GM06990 (cell line): ENCODE data around the gene PIK3CA.

Source experiments
- DNase-seq: peaks from one replicate; pipeline ENCODE4 v3.0.0-alpha.2; 2011; ENCODE audit not compliant: insufficient read length; ENCODE audit errors: extremely low read depth
- H3K27me3 ChIP-seq: replicated peaks from 2 replicates; pipeline ENCODE4 v1.6.0; 2011; ENCODE audit warnings: low read length; ENCODE audit not compliant: control insufficient read depth, insufficient read depth
- H3K36me3 ChIP-seq: 2 replicates; pipeline ENCODE4 v1.5.1; 2011; ENCODE audit warnings: low read length; ENCODE audit not compliant: control insufficient read depth, insufficient read depth
- H3K4me3 ChIP-seq: replicated peaks from 2 replicates; pipeline ENCODE4 v1.5.1; 2011; ENCODE audit warnings: low read depth, mild to moderate bottlenecking, control low read depth, low read length
- TF ChIP-seq, protein P1 (sequence below): IDR thresholded peaks from 2 replicates; pipeline ENCODE4 v1.5.1; 2011; ENCODE audit warnings: low read length, control low read depth, mild to moderate bottlenecking, inconsistent platforms; ENCODE audit not compliant: insufficient read depth, poor library complexity, severe bottlenecking

The PIK3CA gene

DNA sequence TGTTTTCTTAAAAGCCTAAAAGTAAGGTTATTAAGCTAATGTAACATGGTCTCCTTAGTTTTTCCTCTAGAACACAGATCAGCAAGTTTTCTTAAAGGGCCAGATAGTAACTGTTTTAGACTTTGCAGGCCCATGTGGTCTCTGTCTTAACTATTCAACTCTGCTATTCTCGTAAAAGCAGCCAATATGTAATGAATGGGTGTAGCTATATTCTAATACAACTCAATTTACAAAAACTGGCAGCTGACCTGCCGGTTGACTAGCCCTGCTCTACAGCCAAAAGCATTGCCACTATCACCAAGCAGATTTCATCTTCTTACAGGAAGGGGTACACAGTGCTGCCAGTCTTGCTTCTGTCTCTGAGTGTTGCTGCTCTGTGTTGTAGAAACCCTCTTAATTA lies 75.4 kb downstream of the PIK3CA start:
- TF ChIP-seq, protein P1, sequence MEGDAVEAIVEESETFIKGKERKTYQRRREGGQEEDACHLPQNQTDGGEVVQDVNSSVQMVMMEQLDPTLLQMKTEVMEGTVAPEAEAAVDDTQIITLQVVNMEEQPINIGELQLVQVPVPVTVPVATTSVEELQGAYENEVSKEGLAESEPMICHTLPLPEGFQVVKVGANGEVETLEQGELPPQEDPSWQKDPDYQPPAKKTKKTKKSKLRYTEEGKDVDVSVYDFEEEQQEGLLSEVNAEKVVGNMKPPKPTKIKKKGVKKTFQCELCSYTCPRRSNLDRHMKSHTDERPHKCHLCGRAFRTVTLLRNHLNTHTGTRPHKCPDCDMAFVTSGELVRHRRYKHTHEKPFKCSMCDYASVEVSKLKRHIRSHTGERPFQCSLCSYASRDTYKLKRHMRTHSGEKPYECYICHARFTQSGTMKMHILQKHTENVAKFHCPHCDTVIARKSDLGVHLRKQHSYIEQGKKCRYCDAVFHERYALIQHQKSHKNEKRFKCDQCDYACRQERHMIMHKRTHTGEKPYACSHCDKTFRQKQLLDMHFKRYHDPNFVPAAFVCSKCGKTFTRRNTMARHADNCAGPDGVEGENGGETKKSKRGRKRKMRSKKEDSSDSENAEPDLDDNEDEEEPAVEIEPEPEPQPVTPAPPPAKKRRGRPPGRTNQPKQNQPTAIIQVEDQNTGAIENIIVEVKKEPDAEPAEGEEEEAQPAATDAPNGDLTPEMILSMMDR, result no peak
- no peak for DNase-seq
- no peak overlapping the region for H3K4me3 ChIP-seq
- H3K36me3 ChIP-seq, result no peaks in the 10 kb centered on the region; the same call in 1 of the 2 replicates
- H3K27me3 ChIP-seq, result no peaks in the 10 kb centered on the region

DNA sequence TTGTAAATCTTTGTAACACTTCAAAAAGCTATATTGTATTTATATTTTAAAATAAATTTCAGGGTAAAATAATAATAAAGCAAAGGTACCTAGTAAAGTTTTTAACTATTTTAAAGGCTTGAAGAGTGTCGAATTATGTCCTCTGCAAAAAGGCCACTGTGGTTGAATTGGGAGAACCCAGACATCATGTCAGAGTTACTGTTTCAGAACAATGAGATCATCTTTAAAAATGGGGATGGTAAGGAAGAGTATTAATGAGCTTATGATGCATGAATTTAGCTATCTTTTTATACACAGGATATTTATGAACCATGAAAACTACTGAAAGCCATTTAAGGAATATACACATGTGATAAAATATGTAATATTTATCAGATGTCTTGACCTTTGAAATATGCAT lies 76.4 kb downstream of the PIK3CA start:
- Histone ChIP-seq H3K4me3 (no peak overlapping the region), H3K27me3 (no peaks in the 10 kb centered on the region), H3K36me3 (no peaks in the 10 kb centered on the region; the same call in 1 of the 2 replicates)
- no peak for DNase-seq
- TF ChIP-seq, protein P1, result no peak

DNA sequence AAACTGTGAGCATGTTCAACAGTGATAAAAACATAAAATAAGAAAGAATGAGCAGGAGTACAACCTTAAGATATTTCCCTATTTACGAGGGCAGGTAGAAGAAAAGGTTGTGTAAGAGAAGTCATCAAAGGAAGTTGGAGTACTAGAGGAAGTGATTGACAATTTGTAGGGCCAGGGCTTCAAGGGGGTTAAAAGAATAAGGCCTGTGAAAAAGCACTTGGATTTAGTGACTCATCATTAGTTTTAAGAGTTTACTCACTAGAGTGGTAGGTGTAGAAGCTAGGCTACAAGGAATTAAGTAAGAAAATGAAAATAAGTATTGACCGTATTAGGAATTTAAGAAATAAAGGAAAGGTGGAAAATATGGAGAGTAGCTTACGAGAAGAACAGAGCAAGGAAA lies 79.2 kb downstream of the PIK3CA start:
- TF ChIP-seq, protein P1, result no peak
- H3K36me3 ChIP-seq, result no peaks in the 10 kb centered on the region; the same call in 1 of the 2 replicates
- H3K4me3 ChIP-seq, result no peak overlapping the region
- no peaks in the 10 kb centered on the region for H3K27me3 ChIP-seq
- DNase-seq, result no peak

DNA sequence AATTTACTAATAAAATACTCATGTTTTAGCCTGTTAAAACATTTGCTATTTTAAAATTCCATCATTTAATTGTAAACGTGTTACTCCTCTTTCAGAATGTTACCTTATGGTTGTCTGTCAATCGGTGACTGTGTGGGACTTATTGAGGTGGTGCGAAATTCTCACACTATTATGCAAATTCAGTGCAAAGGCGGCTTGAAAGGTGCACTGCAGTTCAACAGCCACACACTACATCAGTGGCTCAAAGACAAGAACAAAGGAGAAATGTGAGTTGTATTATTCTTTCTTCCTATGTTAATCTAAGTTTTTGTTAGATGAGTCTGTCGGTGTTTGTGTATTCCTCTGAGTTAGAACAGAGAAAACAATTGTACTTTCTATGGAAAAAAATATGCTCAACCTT lies 81.0 kb downstream of the PIK3CA start:
- Histone ChIP-seq H3K36me3 (no peaks in the 10 kb centered on the region; the same call in none of the 2 replicates), H3K4me3 (no peak overlapping the region), H3K27me3 (no peaks in the 10 kb centered on the region)
- DNase-seq, result no peak
- TF ChIP-seq, protein P1, result no peak

DNA sequence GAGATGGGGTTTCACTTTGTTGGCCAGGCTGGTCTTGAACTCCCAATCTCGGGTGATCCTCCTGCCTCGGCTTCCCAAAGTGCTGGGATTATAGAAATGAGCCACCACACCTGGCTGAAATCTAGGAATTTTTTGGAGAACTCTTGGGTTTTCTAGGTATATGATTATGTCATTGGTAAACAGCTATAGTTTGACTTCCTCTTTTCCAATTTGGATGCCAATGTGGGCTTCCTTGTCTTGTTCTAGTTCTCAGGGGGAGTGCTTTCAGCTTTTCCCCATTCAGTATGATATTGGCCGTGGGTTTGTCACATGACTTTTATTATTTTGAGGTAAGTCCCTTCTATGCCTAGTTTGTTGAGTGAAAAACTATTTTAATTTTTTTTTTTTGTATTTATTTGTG lies 84.9 kb downstream of the PIK3CA start:
- DNase-seq, result no peak
- TF ChIP-seq, protein P1, result no peak
- no peaks in the 10 kb centered on the region; the same call in none of the 2 replicates for H3K36me3 ChIP-seq

DNA sequence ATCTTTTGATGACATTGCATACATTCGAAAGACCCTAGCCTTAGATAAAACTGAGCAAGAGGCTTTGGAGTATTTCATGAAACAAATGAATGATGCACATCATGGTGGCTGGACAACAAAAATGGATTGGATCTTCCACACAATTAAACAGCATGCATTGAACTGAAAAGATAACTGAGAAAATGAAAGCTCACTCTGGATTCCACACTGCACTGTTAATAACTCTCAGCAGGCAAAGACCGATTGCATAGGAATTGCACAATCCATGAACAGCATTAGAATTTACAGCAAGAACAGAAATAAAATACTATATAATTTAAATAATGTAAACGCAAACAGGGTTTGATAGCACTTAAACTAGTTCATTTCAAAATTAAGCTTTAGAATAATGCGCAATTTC lies 86.0 kb downstream of the PIK3CA start:
- TF ChIP-seq, protein P1, result no peak
- Histone ChIP-seq H3K27me3 (no peaks in the 10 kb centered on the region), H3K36me3 (no peaks in the 10 kb centered on the region; the same call in none of the 2 replicates), H3K4me3 (no peak overlapping the region)
- no peak for DNase-seq

More for the DNA sequence above, 84.9 kb downstream of the PIK3CA start:
- no peak overlapping the region for H3K4me3 ChIP-seq
- no peaks in the 10 kb centered on the region for H3K27me3 ChIP-seq
